HG03520 (cell line): Measurements from ENCODE around the gene LIM2.
"Not testable (repeated sequence)": the region's sequence is repeated elsewhere in the genome, so short reads cannot be mapped to it uniquely, and the experiment has no call there.

Source experiments
- ATAC-seq: cut with Tn5 transposase; IDR thresholded peaks from one replicate; pipeline ENCODE4 v1.9.1; 2021; ENCODE audit warnings: mild to moderate bottlenecking, moderate library complexity; ENCODE audit not compliant: unreplicated experiment

The LIM2 gene

GRCh38 chr19:51397453-51397852, 9.7 kb upstream of the LIM2 start:
- ATAC-seq = not testable (repeated sequence)

DNA sequence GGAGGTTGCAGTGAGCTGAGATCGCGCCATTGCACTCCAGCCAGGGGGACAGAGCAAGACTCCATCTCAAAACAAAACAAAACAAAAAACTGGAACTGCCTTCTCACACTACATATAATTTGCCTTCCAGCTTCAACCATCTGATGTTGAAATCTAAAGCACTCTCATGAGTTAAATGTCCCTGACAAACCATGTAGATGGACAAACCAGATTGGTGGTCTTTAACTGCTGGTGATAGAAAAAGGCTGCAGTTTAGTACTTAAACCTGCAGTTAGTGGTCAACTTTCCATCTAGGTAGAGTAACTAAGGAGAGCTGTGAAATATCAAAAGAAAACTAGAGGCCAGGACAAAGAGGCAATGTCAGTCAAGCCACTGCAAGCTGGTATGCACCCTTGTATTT, 8.4 kb upstream of the LIM2 start:
- ATAC-seq = no peak

- ATAC-seq = peak; percentile 86
These were observed 6.5 kb upstream of the LIM2 start for GRCh38 chr19:51394050-51394836.

DNA sequence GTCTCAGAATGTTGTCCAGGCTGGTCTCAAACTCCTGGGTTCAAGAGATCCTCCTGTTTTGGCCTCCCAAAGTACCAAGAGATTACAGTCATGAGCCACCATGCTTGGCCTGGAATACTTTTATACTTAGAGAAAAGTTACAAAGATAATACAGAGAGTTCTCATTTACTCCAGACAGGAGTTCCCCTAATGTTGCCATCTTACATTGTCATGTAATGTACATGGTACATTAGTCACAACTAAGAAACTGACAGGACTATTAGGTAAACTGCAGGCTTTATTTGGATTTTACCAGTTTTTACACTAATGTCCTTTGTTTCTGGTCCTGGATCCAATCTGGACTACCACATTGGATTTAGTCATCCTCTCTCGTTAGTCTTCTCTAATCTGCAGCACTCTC, 4.9 kb upstream of the LIM2 start:
- ATAC-seq = no peak

DNA sequence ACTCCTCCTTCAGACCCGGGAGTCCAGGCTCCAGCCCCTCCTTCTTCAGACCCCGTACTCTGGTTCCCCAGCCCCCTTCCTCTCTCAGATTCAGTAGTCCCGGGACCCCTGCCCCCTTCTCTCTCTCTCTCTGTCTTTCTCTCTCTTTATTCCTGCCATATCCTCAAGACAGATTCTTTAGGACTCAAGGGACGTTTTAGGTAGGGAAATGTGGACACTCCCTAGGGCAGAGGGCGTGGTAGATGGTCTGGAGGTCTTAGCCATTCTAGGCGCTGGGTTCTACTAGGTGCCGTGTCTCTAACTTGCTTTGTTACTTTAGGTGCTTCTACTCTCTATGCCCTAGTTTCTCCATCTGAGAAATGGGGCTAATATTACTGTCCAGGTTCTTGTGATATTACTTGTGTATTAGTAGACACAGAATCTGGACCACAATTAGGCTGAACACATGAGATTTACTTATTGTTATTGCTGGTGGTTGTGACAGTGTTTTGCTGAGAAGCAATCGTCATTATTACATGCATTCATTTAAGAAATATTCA, 3.4 kb upstream of the LIM2 start:
- ATAC-seq = no peak

GRCh38 chr19:51389143-51389542, 1.4 kb upstream of the LIM2 start:
- no peak for ATAC-seq

DNA sequence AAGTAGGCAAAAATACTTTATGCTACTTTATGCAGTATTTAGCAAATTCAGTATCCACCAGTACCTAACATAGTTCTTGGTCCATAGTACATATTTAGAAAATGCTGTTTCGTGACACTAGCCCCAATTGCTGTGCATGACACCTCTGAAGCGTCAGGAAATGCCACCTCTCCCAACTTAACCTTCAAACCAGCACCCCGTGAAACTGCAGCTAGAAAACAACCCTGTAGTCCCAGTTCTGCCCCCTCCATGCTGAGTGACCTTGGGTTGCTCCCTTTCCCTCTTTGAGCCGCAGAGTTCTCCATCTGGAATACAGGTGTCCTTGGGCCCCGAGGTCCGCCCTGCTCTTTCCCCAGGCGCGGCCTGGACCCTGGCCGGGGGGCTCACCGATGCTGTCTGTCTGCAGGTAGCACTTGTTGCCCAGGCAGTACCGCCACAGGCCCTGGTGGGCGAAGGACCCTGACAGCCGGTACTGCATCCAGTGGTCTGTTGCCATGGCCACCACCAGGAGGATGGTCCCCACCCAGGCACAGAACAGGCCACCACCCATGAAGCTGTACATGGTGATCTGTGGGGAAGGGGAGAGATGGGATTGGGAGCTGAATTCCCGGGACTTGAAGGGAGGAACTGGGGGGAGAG, 773 bp downstream of the LIM2 start:
- ATAC-seq = no peak

DNA sequence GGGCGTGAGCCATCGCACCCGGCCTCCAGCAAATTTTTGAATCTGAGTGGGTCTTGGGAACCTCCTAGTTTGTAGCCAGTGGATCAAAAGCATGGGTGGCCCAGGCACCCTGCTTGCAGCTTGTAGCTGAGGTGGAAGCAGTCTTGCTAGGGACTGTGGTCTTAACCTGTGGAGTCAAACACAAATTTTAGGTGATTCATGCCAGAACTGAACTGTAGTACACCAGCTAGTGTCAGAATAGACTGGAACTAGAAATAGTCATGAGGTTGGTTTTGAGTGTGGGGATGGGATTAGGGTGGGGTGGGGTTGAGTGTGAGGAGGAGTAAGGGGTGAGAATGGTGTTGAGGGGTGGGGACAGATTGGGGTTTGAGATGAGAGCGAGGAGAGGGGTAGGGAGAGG, 5.8 kb downstream of the LIM2 start:
- no peak for ATAC-seq

DNA sequence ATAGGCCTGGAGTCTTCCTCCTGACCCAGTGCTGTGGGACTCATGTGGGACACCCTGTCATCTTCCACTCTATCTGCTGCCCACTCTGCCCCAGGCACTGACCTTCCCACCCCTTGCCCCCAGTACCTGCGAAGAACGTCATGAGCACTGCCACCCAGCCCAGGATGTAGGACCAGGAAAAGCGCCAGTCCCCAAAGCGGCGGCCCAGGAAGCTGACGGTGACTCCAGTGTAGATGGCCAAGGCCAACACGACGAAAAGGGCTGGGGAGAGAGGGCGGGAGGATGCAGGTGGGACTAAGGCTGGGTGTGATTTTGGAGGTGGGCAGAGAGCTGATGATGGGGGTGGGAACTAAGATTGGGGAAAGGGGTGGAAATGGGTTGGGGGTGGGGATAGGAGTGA, 7.4 kb downstream of the LIM2 start:
- no peak for ATAC-seq

DNA sequence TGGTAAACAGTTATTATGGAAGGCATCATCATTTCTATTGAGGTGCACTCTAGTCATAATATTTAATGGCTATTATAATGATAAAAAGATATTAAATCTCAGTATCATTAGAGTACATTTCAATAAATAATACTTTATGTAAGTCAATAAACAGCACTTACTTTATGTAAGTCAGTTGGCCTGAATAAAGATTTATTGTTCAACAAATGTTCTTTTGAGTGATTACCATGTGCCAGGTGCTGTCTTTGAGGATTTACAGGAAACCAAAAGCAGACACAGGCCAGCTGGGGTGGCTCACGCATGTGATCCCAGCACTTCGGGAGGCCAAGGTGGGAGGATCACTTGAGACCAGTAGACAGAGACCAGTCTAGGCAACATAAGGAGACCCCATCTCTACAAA, 10.4 kb downstream of the LIM2 start:
- no peak for ATAC-seq

GRCh38 chr19:51375504-51376221, 12.1 kb downstream of the LIM2 start:
- no peak for ATAC-seq

DNA sequence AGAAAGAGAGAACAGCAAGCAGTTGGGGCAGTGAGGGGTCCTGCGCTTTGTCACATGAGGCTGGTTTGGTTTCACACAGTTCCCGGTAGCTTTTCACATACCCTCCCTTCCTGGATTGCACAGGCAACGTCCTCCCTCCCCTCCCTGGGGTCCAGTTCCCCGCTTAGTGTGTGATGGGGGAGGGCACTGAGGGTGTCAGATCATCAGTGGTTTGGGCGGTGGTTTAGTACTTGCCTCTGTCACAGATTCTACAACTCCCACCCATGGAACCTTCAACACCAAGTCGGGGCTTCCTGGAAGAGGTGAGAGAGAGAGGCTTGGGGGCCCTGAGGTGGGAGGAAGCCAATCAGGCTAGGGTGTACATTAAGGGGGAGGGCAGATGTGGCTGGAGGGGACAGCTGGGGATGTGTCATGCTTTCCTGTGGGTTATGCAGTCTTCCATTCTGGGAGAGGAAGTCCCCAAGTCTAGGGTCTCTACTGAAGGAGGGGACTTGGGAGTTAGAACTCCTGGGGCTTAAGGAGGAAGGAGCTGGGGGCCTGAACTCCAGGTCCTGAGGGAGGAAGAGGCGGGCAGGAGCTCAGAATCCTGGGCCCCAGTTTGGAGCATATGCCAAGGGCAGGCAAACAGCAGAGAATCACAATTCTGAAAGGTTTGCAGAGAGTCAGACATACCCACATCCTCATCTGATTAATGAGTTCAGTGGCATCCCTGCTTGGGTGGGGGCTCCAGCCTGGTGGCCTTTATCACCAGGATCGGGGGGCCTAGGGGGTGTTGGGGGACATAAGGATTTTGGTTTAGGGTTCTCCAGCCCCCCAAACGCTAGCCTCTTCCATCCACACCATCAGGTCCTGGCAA, 14.9 kb downstream of the LIM2 start, which contains the start of gene NKG7:
Gene NKG7 (minus strand): TSS at position 6 of the 856 bp plus-strand sequence. CDS start 119 bp downstream, outside the sequence.
- ATAC-seq = no peak

GRCh38 chr19:51372021-51372648, 15.6 kb downstream of the LIM2 start:
- no peak for ATAC-seq

- no peak for ATAC-seq
These were observed 16.5 kb downstream of the LIM2 start for GRCh38 chr19:51371186-51371690.

DNA sequence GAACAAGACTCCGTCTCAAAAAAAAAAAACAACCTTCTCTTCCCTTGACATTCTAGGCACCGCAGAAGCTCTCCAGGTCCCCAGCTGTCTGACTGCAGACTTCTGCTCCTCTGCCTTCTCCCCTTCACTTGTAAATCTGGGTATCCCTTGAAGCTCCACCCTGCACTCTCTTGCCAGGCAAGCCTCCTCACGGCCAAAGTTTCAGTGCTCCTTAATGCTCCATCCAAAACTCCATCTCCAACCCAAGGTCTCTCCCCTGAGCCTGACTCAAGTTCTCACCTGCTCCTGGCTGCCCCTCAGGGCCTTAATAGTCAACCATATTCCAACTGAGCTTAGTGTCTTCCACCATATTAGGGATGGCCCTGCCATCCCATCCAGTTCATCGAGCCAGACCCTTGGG, 17.5 kb downstream of the LIM2 start:
- no peak for ATAC-seq

- no peak for ATAC-seq
These were observed 19.1 kb downstream of the LIM2 start, which contains the start of gene CLDND2 for GRCh38 chr19:51368366-51369282. Gene CLDND2, minus strand, starts transcription at chr19:51369003. Its CDS starts 426 bp downstream, at chr19:51368577.

GRCh38 chr19:51367565-51368365, 20.0 kb downstream of the LIM2 start:
- ATAC-seq = peak; percentile 67

- no peak for ATAC-seq
These were observed 20.6 kb downstream of the LIM2 start for GRCh38 chr19:51367255-51367564.
